GM21576 (cell line): ENCODE data around the gene RBKS.

Experiments
- ATAC-seq: cut with Tn5 transposase; IDR thresholded peaks from one replicate; pipeline ENCODE4 v1.9.1; 2021; ENCODE audit warnings: mild to moderate bottlenecking, moderate library complexity; ENCODE audit not compliant: unreplicated experiment

The RBKS gene

DNA sequence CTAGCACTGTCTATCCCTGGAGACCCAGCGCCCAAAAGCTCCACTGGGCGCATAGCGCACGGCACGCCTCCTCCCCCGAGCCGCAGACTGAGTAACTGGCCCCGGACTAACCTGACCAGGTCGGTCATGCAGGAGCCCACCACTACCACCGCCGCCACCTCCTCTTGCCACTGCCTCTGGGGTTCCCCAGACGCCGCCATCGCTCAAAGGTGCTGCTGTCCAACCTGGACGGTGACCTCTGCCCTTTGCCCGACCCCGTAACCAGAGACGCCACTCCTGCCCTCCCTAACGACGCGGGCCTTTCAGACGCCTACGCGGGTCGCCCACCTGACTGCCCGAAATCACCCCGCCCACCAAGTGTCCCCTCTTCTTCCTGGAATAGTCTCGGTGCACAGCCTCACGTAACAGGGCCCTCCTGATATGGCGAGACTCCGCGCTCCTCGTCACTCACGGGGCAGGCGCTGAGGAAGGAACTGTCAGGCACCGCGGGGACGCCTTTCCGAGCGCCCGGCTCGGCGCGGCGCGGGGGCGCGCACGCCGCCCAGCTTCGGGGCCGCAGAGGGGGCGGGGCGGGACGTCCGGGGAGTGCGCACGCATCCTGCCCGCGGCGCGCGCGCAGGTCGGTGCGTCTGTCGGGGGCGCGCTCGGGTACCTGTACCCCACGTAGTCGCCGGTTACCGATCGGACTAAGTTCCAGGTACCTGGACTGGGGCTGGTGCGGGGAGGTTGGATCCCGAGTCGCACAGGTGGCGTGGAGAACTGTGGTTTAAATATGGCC lies at the start of gene RBKS, which contains the start of gene BABAM2:
Gene RBKS (minus strand): TSS at position 242 of the 778 bp plus-strand sequence. CDS start 42 bp downstream, at position 200.
Gene BABAM2 (plus strand): TSS at position 584 of the 778 bp plus-strand sequence. CDS start 3,828 bp downstream, outside the sequence.
- ATAC-seq = peak; percentile 75

GRCh38 chr2:27935026-27935425 lies 44.8 kb upstream of the RBKS start:
- no peak for ATAC-seq

- no peak for ATAC-seq
Observed at GRCh38 chr2:27932396-27932795, 42.2 kb upstream of the RBKS start.

DNA sequence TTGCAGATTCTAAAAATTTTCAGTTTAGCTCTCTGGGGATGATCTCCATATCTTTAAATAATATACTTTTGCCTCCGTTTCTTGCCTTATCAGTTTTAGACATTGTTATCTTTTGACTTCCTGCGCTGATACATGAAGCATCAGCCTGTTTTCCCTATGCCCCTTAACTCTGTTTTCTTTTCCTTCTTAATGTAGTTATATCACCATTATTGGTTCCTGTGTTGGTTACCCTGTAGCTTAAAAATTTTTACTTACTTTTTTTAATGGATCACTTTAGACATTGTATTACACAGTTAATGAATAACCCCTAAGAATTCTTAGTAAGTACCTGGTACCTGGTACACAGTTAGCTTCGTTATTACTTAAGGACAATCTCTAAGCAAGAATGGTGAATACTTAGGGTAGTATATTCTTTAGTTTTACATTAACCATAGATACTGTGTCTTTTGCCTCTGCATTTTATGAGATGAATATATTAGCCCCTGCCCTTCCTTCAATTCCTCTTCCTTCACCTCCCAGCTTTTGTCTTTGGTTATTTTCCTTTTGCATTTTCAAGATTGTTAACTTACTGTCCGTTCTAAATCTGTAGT lies 41.3 kb upstream of the RBKS start:
- ATAC-seq = no peak

DNA sequence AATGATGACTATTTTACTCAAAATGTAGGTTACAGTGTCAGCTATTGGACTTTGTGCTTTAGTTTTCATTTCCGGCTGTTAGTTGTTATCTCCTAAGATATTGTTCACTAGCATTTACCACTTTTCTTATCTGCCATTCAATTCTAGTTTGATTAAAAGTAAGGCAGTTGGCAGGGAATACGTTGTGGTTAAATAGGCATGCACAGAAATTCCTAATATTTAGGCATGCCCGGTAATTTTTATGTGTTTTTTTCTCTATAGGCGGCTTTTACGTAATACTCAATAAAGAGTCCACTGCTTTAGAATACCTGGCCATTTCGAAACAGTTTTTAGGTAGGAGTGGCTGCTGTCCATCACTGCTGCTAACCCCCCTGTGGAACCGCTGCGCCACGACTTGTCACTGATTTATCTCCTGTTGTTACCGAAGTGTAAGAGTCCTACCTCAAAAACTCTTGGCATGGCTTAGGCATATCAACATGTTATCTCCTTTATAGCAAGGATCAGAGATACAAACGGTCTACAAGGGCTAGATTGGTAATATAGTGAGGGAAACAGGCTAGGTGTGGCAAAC lies 39.8 kb upstream of the RBKS start:
- ATAC-seq = no peak

DNA sequence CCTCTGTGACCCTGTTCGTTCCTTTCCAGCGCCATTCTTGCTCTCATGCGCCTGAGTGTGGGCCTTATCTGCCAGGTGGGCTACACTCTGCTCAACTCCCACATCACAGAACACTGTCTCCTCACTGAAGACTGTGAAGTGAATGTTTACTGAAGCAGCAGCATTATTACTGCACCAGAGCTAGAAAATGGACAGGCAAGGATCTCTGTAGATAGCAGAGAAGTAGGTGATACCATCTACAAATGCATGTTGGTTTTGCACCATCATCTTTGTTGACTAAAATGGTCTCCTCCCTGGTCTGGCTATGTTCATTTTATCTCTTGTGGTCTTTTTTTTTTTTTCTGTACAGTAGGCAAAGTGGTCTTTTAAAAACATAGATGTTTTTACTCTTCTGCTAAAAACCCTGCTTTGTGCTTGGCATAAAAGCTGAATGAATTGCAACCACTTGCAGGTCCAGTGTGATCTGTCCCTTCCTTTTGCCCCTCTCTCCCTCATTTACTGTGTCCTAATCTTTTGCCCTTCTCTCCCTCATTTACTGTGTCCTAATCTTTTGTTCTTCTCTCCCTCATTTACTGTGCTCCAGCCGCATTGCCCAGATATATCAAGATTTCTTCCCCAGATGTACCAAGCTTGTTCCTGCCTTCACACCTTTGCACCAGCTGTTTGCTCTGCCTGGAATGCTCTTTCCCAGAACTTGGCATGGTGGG lies 35.7 kb upstream of the RBKS start:
- no peak for ATAC-seq

GRCh38 chr2:27922842-27923241 lies 32.7 kb upstream of the RBKS start:
- ATAC-seq = no peak

GRCh38 chr2:27921880-27922547 lies 31.8 kb upstream of the RBKS start:
- ATAC-seq = no peak

DNA sequence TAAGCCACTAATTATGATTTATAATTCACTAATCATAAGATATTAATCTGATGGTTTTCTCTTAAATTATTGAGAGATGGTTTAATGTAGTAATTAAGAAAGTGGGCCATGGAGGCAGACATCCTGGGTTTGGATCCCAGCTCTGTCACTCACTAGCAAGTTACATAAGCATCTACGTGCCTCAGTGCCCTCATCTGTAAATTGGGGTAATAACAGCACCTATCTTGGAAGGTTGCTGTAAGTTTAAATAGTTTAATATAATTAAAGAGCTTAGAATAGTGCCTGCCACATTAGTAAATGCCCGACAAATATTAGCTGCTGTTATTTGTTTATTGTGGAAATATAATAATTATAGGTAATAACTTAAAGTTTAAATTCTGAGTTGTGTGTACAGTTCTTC lies 31.2 kb upstream of the RBKS start:
- ATAC-seq = no peak

DNA sequence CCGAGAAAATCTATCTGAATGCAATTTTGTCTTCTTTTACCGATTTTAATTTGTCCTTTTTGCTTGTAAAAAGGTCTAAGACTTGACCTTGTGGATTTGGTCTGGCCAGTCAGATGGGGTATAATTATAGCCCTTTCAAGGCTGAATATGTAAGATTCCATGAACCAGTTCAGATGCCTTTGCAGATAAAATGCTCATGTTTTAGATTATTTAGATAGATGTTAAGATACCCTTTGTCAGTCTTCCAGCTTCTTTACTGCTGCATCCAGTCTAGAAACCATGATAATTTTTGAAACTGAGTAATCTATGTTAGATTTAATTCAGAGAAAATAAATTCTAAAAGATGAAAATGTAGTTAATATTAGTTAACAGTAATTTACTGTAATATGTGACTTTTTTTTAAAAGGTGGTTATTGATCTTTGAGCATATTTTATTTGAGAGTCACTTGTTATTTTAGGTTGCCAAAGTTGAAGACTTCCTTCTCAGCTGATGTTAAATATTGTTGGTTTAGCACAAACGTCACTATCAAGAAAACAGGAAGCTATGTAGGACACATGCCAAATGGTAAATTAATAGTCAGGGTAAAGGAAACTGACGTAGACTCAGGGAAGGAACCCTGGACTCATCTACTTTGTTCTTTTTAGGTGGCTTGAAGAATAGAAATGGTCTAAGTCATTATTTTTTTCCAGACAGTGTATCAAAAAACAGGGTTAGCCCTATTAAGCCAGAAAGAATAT lies 30.1 kb upstream of the RBKS start:
- no peak for ATAC-seq

DNA sequence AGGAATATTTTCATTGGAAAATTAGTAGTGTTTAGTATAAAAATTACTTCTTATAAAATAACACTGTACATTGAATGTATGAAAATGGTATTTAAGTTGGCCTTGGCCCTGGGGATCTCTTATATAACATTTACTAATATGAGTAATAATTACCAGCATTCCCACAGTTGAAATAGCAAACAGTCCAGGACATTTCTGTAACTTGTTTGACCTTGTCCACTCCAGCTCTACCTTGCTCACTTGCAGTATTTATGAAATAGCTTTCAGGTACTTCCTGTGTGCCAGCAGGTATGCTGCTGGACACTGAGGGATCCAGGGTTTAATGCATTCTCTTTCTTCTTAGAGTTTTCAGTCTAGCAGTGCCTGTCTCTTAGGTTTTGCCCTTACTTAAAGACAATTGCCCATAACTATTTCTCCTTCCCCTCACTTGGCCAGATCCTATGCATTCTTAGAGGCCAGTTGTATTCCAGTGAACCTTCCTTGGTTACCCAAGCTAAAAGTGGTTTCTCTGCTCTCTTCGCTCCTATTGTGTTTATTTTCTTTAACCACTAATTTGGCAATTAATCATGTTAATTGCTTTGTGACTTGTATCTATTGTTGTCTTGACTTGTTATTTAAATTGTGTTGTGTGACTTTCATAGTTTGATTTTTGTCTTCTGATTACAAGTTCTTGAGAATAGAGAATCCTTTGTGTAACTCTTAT lies 26.3 kb upstream of the RBKS start:
- ATAC-seq = no peak

GRCh38 chr2:27915874-27916273 lies 25.7 kb upstream of the RBKS start:
- ATAC-seq = no peak

DNA sequence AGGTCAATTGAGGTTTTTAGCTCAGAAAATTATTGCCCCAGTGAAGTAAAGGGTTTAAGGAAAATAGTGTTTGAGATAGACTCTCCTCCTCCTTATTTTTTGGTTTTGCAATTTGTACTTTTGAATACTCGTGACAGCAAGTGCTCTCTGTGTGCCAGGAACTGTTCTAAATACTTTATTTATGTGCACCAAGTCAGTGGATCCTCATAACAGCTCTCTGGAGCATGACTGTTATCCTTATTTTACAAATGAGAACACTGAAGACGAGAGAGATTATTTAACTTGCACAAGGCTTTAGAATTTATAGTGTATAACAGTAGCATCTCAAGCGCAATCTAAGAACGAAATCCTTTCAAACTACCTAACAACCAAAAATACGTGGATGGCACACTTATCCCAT lies 25.0 kb upstream of the RBKS start:
- ATAC-seq = no peak

DNA sequence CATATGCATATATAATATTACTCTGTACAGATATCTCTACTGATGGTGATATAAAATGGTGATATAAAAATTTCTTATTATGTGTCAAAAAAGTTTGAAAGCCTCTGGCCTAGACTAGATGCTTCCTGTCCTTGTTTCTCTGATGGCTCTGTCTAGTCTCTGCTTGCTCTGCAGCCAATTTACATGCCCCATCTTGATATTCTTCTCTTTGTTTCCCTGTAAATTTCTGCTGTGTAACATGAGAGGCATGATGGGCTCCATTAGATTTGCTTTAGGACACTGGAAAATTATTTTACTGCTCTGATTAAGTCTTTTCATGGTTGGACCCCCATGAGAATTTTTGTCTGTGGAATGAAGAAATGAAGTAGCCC lies 24.6 kb upstream of the RBKS start:
- ATAC-seq = no peak

- no peak for ATAC-seq
Observed at GRCh38 chr2:27914041-27914804, 24.0 kb upstream of the RBKS start.

- ATAC-seq = no peak
Observed at GRCh38 chr2:27912512-27912911, 22.3 kb upstream of the RBKS start.

DNA sequence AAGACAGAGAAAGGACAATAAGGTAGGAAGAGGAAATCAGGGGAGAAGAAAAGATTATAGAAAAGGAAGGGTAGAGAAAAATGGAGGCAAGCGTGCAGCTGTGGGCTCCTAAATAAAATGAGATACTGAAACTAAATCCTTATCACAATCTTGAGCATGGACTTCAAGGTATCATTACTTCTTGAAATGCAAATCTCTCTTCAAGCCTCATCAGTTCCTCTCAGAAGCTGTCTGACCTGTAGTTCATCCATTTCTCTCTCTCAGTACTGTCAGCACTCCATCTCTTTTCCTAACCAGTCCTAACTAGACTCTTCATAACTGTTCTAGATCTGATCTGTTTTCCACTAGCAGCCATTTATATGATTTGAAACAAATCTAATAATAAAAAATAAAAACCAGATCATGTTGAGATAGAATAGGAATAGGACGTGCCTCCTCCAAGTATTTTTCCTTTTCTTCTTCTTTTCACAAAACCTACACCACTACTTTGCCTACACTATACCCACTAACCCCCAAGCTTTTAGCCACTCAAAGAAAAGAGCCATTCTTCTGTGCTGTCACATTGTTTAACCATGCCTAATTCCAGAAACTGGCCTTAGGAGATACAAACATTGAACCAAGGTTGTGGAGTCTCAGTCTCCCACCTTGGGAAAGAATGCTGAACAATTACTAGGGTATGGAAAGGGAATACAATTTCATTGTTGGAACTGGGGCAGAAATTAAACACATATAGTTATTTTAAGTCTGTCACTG lies 21.4 kb upstream of the RBKS start:
- ATAC-seq = no peak

DNA sequence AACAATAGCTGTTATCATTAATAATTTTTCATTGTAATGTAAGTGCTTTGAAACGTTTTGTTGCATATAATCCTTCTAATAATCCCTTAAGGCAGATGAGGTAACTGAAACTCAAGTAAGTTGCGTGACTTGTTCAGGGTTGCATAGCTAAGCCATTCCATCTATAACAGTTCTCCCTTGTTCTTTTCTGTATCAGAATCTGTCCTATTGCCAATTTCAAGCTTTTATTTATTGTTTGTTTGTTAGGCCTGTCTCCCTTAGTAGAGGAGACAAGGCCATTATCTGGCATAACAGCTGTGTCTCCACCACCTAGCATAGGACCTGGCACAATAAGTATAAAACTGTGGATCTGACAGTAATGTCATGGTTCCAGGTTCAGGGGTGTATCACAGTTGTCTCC lies 19.7 kb upstream of the RBKS start:
- ATAC-seq = no peak
